NCI-H526 (cell line): Measurements from ENCODE around the gene TMEM95.

Experiments
- DNase-seq, 2 experiments: peaks; one replicate each; lab custom pipeline; 2025; lab: John Stamatoyannopoulos, UW

TMEM95 gene

DNA sequence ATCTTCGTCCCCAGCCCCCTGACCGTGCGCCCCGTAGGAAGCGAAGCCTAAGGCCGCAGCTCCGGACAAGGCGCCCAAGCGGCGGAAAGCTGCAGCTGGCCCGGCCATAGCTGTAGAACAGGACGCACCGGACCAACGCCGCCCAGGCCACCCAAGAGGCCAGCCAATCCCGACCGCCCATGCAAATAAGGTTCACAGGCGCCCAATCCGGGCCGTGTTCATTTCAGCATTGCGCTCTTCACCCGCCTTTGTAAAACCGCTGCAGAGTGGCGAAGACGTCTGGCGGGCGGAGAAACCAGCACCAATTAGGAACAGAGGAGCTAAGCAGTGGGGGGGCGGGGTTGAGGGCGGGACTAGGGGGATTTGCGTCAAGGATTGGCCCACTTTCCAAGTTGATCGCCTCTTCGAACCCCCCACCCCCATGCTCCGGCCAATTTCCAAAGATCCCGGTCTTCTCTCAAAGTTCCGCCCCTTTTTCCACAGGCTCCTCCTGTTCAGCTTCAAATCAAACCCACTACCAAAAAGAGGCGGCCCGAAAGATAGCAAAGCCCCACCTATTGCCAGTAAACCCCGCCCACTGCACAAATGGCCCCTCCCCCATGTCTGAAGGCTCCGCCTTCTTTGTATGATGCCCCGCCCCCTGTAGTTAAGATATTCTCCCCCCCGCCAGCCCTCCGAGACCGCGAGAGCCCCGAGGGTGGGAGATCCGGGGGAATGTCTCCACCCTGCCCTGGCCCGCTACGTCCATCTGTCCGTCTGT is 49.2 kb downstream of the TMEM95 start, which contains the start of gene TMEM256:
Gene TMEM256, minus strand, starts transcription at position 121 of the 760 bp plus-strand sequence. Its CDS starts 13 bp downstream, at position 108.
- peak; percentile 95 to 97 for DNase-seq

DNA sequence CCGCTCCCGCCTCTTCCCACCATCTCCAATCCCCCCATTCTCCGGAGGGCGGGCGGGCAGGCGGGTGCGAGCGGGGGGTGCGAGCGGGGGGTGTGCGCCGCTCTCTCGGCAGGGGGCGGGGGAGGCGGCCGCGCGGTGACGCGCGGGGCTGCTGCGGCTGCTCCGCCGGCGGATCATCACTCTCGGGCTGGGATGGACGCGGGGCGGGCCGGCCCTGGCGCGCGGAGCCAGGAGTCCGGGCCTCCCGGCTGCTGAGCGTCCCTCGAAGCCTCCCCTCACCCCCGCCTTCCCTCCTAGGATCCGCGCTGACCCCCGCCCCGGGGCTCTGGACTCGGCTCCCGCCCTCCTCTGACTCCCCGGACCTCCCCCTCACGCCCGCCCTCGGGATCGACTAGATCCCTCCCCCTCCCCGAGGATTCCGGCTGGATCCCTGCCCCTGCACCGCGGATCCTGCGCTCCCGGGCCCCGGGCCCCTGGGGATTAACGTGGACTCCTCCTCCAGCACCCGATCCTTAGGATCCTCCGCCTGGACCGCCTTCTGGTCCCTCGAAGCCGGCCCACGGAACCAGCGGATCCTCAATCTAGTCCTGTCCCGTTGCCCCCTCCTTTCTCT is 49.9 kb downstream of the TMEM95 start:
- peak in 1 of 2 experiments; percentile 50 for DNase-seq

DNA sequence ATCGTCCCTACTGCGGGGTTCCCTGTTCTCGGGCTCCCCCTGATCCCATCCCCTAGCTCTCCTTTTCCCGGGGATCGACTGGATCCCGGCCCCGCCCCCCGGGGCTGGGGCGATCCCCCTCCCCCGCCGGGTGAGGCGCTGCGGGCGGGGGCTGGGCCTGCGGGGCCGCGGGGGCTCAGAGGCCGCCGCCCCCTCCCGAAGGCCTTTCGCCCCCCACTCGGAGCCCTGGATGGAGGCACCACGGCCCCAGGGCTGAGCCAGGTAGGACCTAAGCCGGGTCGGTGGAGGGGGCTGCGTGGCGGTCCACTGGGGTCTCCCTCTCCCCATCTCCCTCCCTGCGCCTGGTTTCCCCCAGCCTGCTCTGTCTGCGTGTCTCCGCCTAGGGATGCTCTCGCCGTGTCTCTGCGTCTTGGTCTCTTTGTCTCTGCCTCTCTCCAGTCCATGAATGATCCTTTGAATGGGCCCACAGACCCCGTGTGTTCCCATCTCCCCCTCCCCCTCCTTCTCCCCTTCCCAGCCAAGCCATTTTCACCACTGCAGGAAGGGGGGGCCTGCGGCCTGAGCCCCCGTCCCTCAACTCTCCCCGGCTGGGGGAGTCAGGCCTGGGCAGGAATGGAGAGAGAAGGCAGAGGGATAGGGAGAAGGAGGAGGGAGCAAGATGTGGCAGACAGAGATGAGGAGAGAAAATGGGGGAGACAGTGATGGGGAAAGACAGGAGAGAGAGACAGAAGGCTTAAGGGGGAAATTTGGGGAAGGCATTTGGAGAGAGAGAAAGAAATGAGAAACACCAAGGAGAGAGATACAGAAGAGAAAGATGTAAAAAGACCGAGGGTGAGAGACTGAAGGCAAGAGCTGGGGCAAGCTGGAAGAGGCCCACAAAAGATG is 50.6 kb downstream of the TMEM95 start:
- no peak for DNase-seq

DNA sequence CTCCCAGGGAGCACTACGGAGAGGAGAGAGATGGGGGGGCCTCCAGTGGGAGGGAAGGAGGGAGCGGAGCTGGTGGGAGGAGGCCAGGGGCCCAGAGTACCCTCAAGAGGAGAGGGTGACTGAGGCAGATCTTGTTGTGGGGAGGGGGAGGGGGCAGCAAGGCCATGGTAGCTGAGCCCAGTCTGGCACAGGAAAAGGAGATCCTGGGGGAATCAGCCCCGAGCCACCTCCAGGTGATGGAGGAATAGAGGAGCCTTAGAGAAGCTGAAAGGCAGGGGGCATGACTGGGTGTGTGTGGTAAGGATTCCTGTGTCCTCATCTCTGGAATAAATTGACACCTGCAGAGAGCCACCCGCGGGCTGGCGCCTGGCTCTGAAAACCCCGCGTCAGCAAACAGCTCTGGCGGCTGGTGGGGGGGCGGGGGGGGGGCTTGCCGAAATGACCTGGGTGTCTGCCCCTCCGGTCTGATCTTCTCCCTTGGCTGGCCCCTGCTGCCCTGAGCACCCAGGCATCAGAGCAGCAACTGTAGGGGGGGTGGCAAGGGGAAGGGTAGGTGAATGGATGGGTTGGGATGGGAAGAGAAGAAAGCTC is 51.4 kb downstream of the TMEM95 start:
- no peak for DNase-seq
